ENCODE measurements around the gene ITPR2.

Gene ITPR2

GRCh38 chr12:26825459-26826016 lies 7.5 kb downstream of the ITPR2 start:
- H3K4me3 ChIP-seq (ENCODE audit: severe bottlenecking): no peak overlapping the region
- ATAC-seq (ENCODE audit: low read depth) (no peak), DNase-seq (ENCODE audit: low spot score) (no peak)
- no peaks in the 10 kb centered on the region for H3K36me3 ChIP-seq (ENCODE audit: low read depth)
- no peaks in the 10 kb centered on the region for H3K9me3 ChIP-seq (ENCODE audit: severe bottlenecking)
- H3K27ac ChIP-seq (ENCODE audit: poor library complexity, severe bottlenecking): no peak overlapping the region
- peaks cover 7% of the 10 kb centered on the region for H3K4me1 ChIP-seq (ENCODE audit: insufficient read depth, poor library complexity, severe bottlenecking)
- no peak for TF ChIP-seq CTCF (IDR thresholded peaks at IDR 0.05; ENCODE audit: poor library complexity, severe bottlenecking)
- no peaks in the 10 kb centered on the region for H3K27me3 ChIP-seq (ENCODE audit: insufficient read depth, poor library complexity, severe bottlenecking)

- no peak for ATAC-seq (ENCODE audit: low read depth)
- Histone ChIP-seq H3K4me1 (ENCODE audit: insufficient read depth, poor library complexity, severe bottlenecking) (peaks cover 7% of the 10 kb centered on the region), H3K9me3 (ENCODE audit: severe bottlenecking) (no peaks in the 10 kb centered on the region), H3K27ac (ENCODE audit: poor library complexity, severe bottlenecking) (no peak overlapping the region), H3K4me3 (ENCODE audit: severe bottlenecking) (no peak overlapping the region), H3K27me3 (ENCODE audit: insufficient read depth, poor library complexity, severe bottlenecking) (no peaks in the 10 kb centered on the region), H3K36me3 (ENCODE audit: low read depth) (no peaks in the 10 kb centered on the region)
- TF ChIP-seq CTCF (IDR thresholded peaks at IDR 0.05; ENCODE audit: poor library complexity, severe bottlenecking): no peak
- DNase-seq (ENCODE audit: low spot score): no peak
These were observed 9.6 kb downstream of the ITPR2 start for GRCh38 chr12:26823390-26823789.

GRCh38 chr12:26822026-26822425 lies 11.0 kb downstream of the ITPR2 start:
- DNase-seq (ENCODE audit: low spot score) (no peak), ATAC-seq (ENCODE audit: low read depth) (no peak; the same call in 2 of the 3 replicates)
- no peak for TF ChIP-seq CTCF (IDR thresholded peaks at IDR 0.05; ENCODE audit: poor library complexity, severe bottlenecking)
- Histone ChIP-seq H3K27ac (ENCODE audit: poor library complexity, severe bottlenecking) (no peak overlapping the region), H3K9me3 (ENCODE audit: severe bottlenecking) (no peaks in the 10 kb centered on the region), H3K27me3 (ENCODE audit: insufficient read depth, poor library complexity, severe bottlenecking) (no peaks in the 10 kb centered on the region), H3K36me3 (ENCODE audit: low read depth) (no peaks in the 10 kb centered on the region), H3K4me3 (ENCODE audit: severe bottlenecking) (no peak overlapping the region), H3K4me1 (ENCODE audit: insufficient read depth, poor library complexity, severe bottlenecking) (peaks cover 7% of the 10 kb centered on the region)

- Histone ChIP-seq H3K4me1 (ENCODE audit: insufficient read depth, poor library complexity, severe bottlenecking) (peaks cover 7% of the 10 kb centered on the region), H3K4me3 (ENCODE audit: severe bottlenecking) (no peak overlapping the region), H3K27me3 (ENCODE audit: insufficient read depth, poor library complexity, severe bottlenecking) (no peaks in the 10 kb centered on the region), H3K36me3 (ENCODE audit: low read depth) (no peaks in the 10 kb centered on the region), H3K27ac (ENCODE audit: poor library complexity, severe bottlenecking) (no peak overlapping the region), H3K9me3 (ENCODE audit: severe bottlenecking) (no peaks in the 10 kb centered on the region)
- no peak for ATAC-seq (ENCODE audit: low read depth)
- DNase-seq (ENCODE audit: low spot score): no peak
- TF ChIP-seq CTCF (IDR thresholded peaks at IDR 0.05; ENCODE audit: poor library complexity, severe bottlenecking): no peak
These were observed 11.7 kb downstream of the ITPR2 start for GRCh38 chr12:26821212-26821701.

GRCh38 chr12:26818636-26819035 lies 14.4 kb downstream of the ITPR2 start:
- no peaks in the 10 kb centered on the region for H3K9me3 ChIP-seq (ENCODE audit: severe bottlenecking)
- H3K27ac ChIP-seq (ENCODE audit: poor library complexity, severe bottlenecking): no peak overlapping the region
- no peaks in the 10 kb centered on the region for H3K27me3 ChIP-seq (ENCODE audit: insufficient read depth, poor library complexity, severe bottlenecking)
- H3K4me3 ChIP-seq (ENCODE audit: severe bottlenecking): no peak overlapping the region
- no peaks in the 10 kb centered on the region for H3K36me3 ChIP-seq (ENCODE audit: low read depth)
- no peak for DNase-seq (ENCODE audit: low spot score)
- H3K4me1 ChIP-seq (ENCODE audit: insufficient read depth, poor library complexity, severe bottlenecking): peaks cover 7% of the 10 kb centered on the region
- ATAC-seq (ENCODE audit: low read depth): no peak
- no peak for TF ChIP-seq CTCF (IDR thresholded peaks at IDR 0.05; ENCODE audit: poor library complexity, severe bottlenecking)
